ENCODE results near the gene ABHD18.

DNA sequence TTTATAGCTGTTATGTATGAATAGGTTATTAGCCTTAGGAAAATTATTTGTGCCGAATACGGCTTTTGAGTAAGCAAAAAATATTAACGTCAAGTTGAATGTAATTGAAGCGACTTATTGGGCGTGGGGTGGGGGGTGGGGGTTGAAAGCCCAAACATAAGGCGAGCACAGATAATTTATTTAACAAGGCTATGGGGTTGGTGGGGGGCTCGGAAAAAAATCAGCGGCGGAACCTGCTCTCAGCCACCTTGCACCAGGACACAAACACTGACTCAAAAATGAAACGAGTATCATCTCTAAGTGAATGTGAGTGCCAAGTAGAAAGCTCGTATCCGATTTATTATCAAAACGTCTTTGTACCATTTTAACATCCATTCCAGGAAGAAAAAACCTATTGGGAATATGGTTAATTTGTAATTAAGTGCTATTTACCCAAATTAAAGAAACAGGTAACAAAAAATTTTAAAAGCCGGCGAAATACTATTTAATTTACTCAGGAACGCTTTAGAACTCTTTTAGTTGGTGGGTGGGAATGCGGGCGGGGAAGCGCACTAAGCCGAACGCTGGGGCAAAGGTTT, 95.0 kb downstream of the ABHD18 start:
- TF ChIP-seq GATA2 (IDR thresholded peaks at IDR 0.05; ENCODE audit: low read depth, low read length): no peak
- TF ChIP-seq GATA3 (IDR thresholded peaks at IDR 0.05; ENCODE audit: low read depth, low read length): no peak

All from SH-SY5Y (cell line).